Neural cell (in vitro differentiated cells): Measurements from ENCODE around the gene SPTSSA. TPM values are rescaled to one million over a fixed set of nuclear protein-coding genes. Genes with fewer than 3 reads are reported as not detected.

Experiments used
- H2AFZ ChIP-seq: fragments of 200-600, 300-800 bp; sonication (generic), shearing (Covaris generic); 2 replicates; pipeline ENCODE4 v1.6.0; 2014; ENCODE audit warnings: low read depth, mild to moderate bottlenecking, antibody characterized with exemption, low read length, moderate library complexity
- H3F3A ChIP-seq: fragments of 200-600 bp; shearing (Covaris generic); 2 replicates; pipeline ENCODE4 v1.6.1; 2016; ENCODE audit warnings: mild to moderate bottlenecking, moderate library complexity, mixed read lengths, antibody characterized with exemption, low read length; ENCODE audit not compliant: insufficient read depth, poor library complexity, severe bottlenecking
- H3K27ac ChIP-seq: fragments of 200-600, 300-800 bp; sonication (generic), shearing (Covaris generic); 2 replicates; pipeline ENCODE4 v1.5.1; 2014; ENCODE audit warnings: mild to moderate bottlenecking, low read length, moderate library complexity
- H3K27me3 ChIP-seq: fragments of 300-800, 200-600 bp; sonication (generic), shearing (Covaris generic); 2 replicates; pipeline ENCODE4 v1.6.0; 2014; ENCODE audit warnings: mild to moderate bottlenecking, low read depth, low read length, moderate library complexity; ENCODE audit not compliant: insufficient read depth
- H3K36me3 ChIP-seq: fragments of 300-800, 200-600 bp; sonication (generic), shearing (Covaris generic); 2 replicates; pipeline ENCODE4 v1.5.1; 2014; ENCODE audit warnings: mild to moderate bottlenecking, antibody characterized with exemption, low read length, moderate library complexity; ENCODE audit not compliant: insufficient read depth
- H3K4me2 ChIP-seq: fragments of 300-800, 200-600 bp; sonication (generic), shearing (Covaris generic); 2 replicates; pipeline ENCODE4 v1.6.0; 2014; ENCODE audit warnings: mild to moderate bottlenecking, low read length
- H3K4me3 ChIP-seq: fragments of 300-800, 200-600 bp; sonication (generic), shearing (Covaris generic); 2 replicates; pipeline ENCODE4 v1.5.1; 2014; ENCODE audit warnings: mild to moderate bottlenecking, low read length, moderate library complexity
- H3K79me2 ChIP-seq: fragments of 200-600 bp; shearing (Covaris generic); replicated peaks from 2 replicates; pipeline ENCODE4 v1.6.0; 2014; ENCODE audit warnings: mild to moderate bottlenecking, low read length, moderate library complexity; ENCODE audit not compliant: insufficient read depth
- H3K9ac ChIP-seq: fragments of 300-800, 200-600 bp; sonication (generic), shearing (Covaris generic); 2 replicates; pipeline ENCODE4 v1.6.1; 2016; ENCODE audit warnings: mild to moderate bottlenecking, low read length, mixed read lengths
- H3K9me2 ChIP-seq: fragments of 200-600 bp; shearing (Covaris generic); 2 replicates; pipeline ENCODE4 v1.6.1; 2016; ENCODE audit warnings: mild to moderate bottlenecking, low read length, mixed read lengths; ENCODE audit not compliant: insufficient read depth
- H3K9me3 ChIP-seq: fragments of 200-600, 300-800 bp; sonication (generic), shearing (Covaris generic); 2 replicates; pipeline ENCODE4 v1.6.1; 2016; ENCODE audit warnings: mild to moderate bottlenecking, mixed run types, low read length, moderate library complexity, mixed read lengths
- H4K20me1 ChIP-seq: fragments of 200-600 bp; shearing (Covaris generic); 2 replicates; pipeline ENCODE4 v1.6.1; 2016; ENCODE audit warnings: mild to moderate bottlenecking, mixed run types; ENCODE audit not compliant: insufficient read depth
- CTCF ChIP-seq: fragments of 450-650 bp; IDR thresholded peaks from 2 replicates; pipeline ENCODE4 v1.5.1; 2014; ENCODE audit warnings: antibody characterized with exemption, mild to moderate bottlenecking, moderate library complexity; ENCODE audit not compliant: poor library complexity, severe bottlenecking
- EP300 ChIP-seq: fragments of 450-650 bp; conservative IDR thresholded peaks from 2 replicates; pipeline ENCODE4 v1.6.1; 2014; ENCODE audit warnings: antibody characterized with exemption, mild to moderate bottlenecking, moderate library complexity; ENCODE audit not compliant: poor library complexity, severe bottlenecking
- EZH2 ChIP-seq: fragments of 200-600, 300-800 bp; shearing (Covaris generic), sonication (generic); IDR thresholded peaks from 2 replicates; pipeline ENCODE4 v1.6.1; 2014; ENCODE audit warnings: antibody characterized with exemption, low read length, borderline replicate concordance, mild to moderate bottlenecking; ENCODE audit not compliant: insufficient read depth, poor library complexity, severe bottlenecking
- MXI1 ChIP-seq: fragments of 450-650 bp; conservative IDR thresholded peaks from 2 replicates; pipeline ENCODE4 v1.6.1; 2014; ENCODE audit warnings: antibody characterized with exemption, mild to moderate bottlenecking; ENCODE audit not compliant: poor library complexity, severe bottlenecking
- POLR2AphosphoS5 ChIP-seq: IDR thresholded peaks from 2 replicates; pipeline ENCODE4 v1.6.1; 2012
- RAD21 ChIP-seq: fragments of 450-650 bp; conservative IDR thresholded peaks from 2 replicates; pipeline ENCODE4 v1.6.1; 2014; ENCODE audit warnings: antibody characterized with exemption, mild to moderate bottlenecking, moderate library complexity
- REST ChIP-seq: IDR thresholded peaks from 2 replicates; pipeline ENCODE4 v1.6.1; 2012; ENCODE audit warnings: borderline replicate concordance
- SMC3 ChIP-seq: fragments of 450-650 bp; conservative IDR thresholded peaks from 2 replicates; pipeline ENCODE4 v1.6.1; 2014; ENCODE audit warnings: antibody characterized with exemption, mild to moderate bottlenecking, moderate library complexity; ENCODE audit not compliant: poor library complexity
- TAF1 ChIP-seq: IDR thresholded peaks from 2 replicates; pipeline ENCODE4 v1.6.1; 2012; ENCODE audit warnings: low read depth
- polyA plus RNA-seq: library from polyadenylated mRNA; depleted of rRNA; stranded (reverse); fragments of >200 nt; gene quantifications from 2 replicates; pipeline ENCODE4 v1.2.3, GENCODE V29; 2014

SPTSSA gene
- polyA plus RNA-seq, 1 donor from 2014 or later: 16.0 TPM

GRCh38 chr14:34424488-34424887 lies 37.6 kb downstream of the SPTSSA start:
- no peaks in the 10 kb centered on the region for H3K27me3 ChIP-seq
- no peaks in the 10 kb centered on the region for H3K9me3 ChIP-seq
- no peak overlapping the region for H3K4me3 ChIP-seq
- no peak overlapping the region for H3K9ac ChIP-seq
- no peaks in the 10 kb centered on the region for H3K36me3 ChIP-seq
- no peaks in the 10 kb centered on the region for H4K20me1 ChIP-seq
- H3K4me2 ChIP-seq: no peak overlapping the region
- no peak overlapping the region for H2AFZ ChIP-seq
- no peaks in the 10 kb centered on the region for H3K79me2 ChIP-seq
- TF ChIP-seq SMC3 (no peak), MXI1 (no peak), TAF1 (no peak), POLR2AphosphoS5 (no peak), RAD21 (no peak), EP300 (no peak), EZH2 (no peak), REST (no peak), CTCF (no peak)
- no peak overlapping the region for H3K27ac ChIP-seq
- H3F3A ChIP-seq: no peaks in the 10 kb centered on the region
- H3K9me2 ChIP-seq: no peaks in the 10 kb centered on the region

GRCh38 chr14:34423445-34423844 lies 38.6 kb downstream of the SPTSSA start:
- Histone ChIP-seq H3F3A (no peaks in the 10 kb centered on the region), H3K9me3 (no peaks in the 10 kb centered on the region), H4K20me1 (no peaks in the 10 kb centered on the region), H3K36me3 (no peaks in the 10 kb centered on the region), H3K79me2 (no peaks in the 10 kb centered on the region), H3K9ac (no peak overlapping the region), H3K9me2 (no peaks in the 10 kb centered on the region), H3K4me2 (no peak overlapping the region), H2AFZ (no peak overlapping the region), H3K27ac (no peak overlapping the region), H3K27me3 (no peaks in the 10 kb centered on the region), H3K4me3 (no peak overlapping the region)
- TF ChIP-seq REST: no peak
- TF ChIP-seq SMC3: no peak
- TF ChIP-seq CTCF: no peak
- no peak for TF ChIP-seq MXI1
- no peak for TF ChIP-seq TAF1
- TF ChIP-seq POLR2AphosphoS5: no peak
- no peak for TF ChIP-seq RAD21
- TF ChIP-seq EP300: no peak
